HUES64 (cell line): ENCODE results near the gene IL1RAPL1.

Experiments used
- H3K27ac ChIP-seq: 2 replicates; pipeline ENCODE4 v1.7.0; 2013; ENCODE audit warnings: low read depth, low read length, inconsistent platforms
- H3K27me3 ChIP-seq: 2 replicates; pipeline ENCODE4 v1.6.1; 2013; ENCODE audit warnings: mild to moderate bottlenecking, low read length; ENCODE audit not compliant: insufficient read depth
- H3K36me3 ChIP-seq: 2 replicates; pipeline ENCODE4 v1.6.1; 2013; ENCODE audit warnings: mild to moderate bottlenecking, low read length; ENCODE audit not compliant: insufficient read depth
- H3K4me1 ChIP-seq: 2 replicates; pipeline ENCODE4 v1.6.1; 2013; ENCODE audit warnings: mild to moderate bottlenecking, low read length, moderate library complexity; ENCODE audit not compliant: insufficient read depth
- H3K4me3 ChIP-seq: 2 replicates; pipeline ENCODE4 v1.5.1; 2013; ENCODE audit warnings: mild to moderate bottlenecking, low read length, moderate library complexity
- H3K9ac ChIP-seq: 2 replicates; pipeline ENCODE4 v1.6.1; 2013; ENCODE audit warnings: mild to moderate bottlenecking, low read depth, low read length
- H3K9me3 ChIP-seq: 2 replicates; pipeline ENCODE4 v1.6.1; 2013; ENCODE audit warnings: low read depth, low read length; ENCODE audit not compliant: insufficient read depth
- WGBS: fragments of 150-250, 120-280 bp; methylation state at CpG from one replicate; pipeline ENCODE4 v1.1.7; 2013; ENCODE audit warnings: missing lambda C conversion rate; 5-methylcytosine and 5-hydroxymethylcytosine counted together

The IL1RAPL1 gene

DNA sequence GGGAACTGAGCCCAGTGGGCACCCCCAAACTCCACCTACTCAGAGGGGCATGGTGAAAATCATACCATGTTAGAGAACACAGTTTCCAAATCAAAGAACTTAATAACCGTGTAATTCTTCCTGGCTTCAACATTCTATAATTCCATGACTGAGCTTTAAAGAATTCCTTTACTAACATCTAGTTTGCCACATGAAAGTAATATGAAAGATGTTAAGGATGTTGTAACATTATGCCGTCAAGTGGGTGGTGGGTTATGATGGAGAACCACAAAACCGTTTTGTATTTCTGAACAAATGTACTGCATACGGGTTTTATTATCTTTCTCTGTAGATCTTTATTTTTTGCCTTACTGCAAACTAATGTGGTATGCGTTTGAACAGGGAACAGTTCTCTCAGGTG lies 1079.1 kb downstream of the IL1RAPL1 start:
- no peaks in the 10 kb centered on the region for H3K9me3 ChIP-seq
- H3K9ac ChIP-seq, result no peak overlapping the region
- H3K4me1 ChIP-seq, result peaks cover 4% of the 10 kb centered on the region; the same call in 1 of the 2 replicates
- H3K4me3 ChIP-seq, result no peak overlapping the region
- WGBS, result 97% methylated on average over 5 of the region's 5 CpGs
- no peaks in the 10 kb centered on the region for H3K36me3 ChIP-seq
- no peaks in the 10 kb centered on the region for H3K27me3 ChIP-seq
- H3K27ac ChIP-seq, result no peak overlapping the region

DNA sequence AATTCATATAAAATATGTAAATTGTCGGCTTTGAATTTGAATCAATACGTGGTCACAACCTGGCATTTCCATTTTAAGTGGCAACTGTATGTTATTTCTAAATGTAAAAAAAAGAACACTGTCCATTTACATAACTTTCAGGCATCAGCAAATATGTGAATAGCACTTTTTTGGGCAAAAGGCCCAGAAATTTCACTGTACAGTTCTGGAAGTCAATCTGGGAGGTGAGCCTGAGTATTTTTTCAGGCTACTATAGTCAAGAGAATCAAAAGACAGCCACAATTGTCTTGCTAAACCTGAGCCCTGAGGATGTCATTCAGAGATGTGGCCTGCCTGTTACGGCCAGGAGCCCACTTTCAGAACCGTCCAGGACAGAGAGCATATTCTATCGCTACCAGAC lies 1084.2 kb downstream of the IL1RAPL1 start:
- WGBS, result 91% methylated on average over 3 of the region's 5 CpGs
- H3K27ac ChIP-seq, result no peak overlapping the region

DNA sequence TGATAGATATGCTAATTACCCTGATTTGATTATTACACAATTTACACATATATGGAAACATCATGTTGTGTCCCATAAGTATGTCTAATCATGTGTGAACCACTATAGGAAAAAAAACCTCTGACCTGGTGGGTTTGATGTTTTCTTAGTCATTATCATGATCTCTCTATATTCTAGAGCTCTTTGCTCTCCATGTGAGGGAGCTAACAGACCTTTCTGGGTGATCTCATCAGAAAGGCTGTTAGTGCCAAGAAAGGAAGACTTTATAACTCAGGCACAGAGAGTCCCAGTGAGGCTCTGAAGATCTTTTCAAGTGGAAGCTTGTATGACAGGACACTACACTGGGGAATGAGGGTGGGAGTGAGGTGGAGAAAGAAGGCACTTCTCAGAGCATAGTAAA lies 1100.4 kb downstream of the IL1RAPL1 start:
- no peak overlapping the region for H3K4me3 ChIP-seq
- no peaks in the 10 kb centered on the region for H3K36me3 ChIP-seq
- no peak overlapping the region for H3K9ac ChIP-seq
- H3K4me1 ChIP-seq, result no peaks in the 10 kb centered on the region
- no peaks in the 10 kb centered on the region for H3K9me3 ChIP-seq
- no peaks in the 10 kb centered on the region for H3K27me3 ChIP-seq
- H3K27ac ChIP-seq, result no peak overlapping the region

More for the DNA sequence above, 1084.2 kb downstream of the IL1RAPL1 start:
- Histone ChIP-seq H3K4me1 (no peaks in the 10 kb centered on the region), H3K36me3 (no peaks in the 10 kb centered on the region), H3K9me3 (no peaks in the 10 kb centered on the region), H3K27me3 (no peaks in the 10 kb centered on the region), H3K4me3 (no peak overlapping the region), H3K9ac (no peak overlapping the region)

DNA sequence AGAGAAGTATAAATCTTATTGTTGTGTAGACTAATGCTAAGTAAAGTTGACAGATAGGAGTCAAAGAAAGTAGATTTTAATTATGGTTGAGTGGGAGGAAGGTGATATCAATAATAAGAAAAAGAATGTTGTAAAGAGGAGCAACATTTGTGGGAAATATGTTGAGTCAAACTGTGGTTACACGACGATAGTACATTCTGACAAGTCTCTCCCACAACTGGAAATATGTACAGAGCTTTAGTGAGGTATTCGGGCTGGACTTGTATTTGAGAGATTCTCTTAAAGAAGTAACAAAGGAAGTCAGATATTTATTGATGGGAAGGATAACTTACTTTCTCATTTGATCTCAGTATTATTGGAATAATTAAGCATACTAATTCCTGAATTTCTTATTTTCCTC lies 1102.8 kb downstream of the IL1RAPL1 start:
- Histone ChIP-seq H3K9me3 (no peaks in the 10 kb centered on the region), H3K4me1 (no peaks in the 10 kb centered on the region), H3K27ac (no peak overlapping the region), H3K36me3 (no peaks in the 10 kb centered on the region), H3K9ac (no peak overlapping the region), H3K27me3 (no peaks in the 10 kb centered on the region), H3K4me3 (no peak overlapping the region)
- WGBS, result 95% methylated on average over 2 of the region's 3 CpGs

DNA sequence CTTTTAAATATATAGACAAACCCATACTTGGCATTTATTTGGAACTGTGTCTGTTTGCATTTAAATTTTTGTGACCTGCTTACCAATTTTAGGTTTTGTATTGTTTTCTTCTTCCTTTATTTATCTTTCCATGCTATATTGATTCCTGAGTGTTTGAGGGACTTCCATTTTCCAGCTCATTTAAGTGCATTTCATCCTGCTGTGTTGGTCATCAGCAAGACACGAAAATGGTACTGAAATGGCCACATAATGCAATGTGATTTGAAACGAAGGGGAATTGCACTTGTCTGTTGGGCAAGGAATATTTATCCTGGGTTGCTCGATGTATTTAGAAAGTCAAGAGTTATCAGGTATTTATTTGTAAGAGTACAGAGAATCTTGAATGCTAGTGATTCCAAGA lies 1103.8 kb downstream of the IL1RAPL1 start:
- H3K9me3 ChIP-seq, result no peaks in the 10 kb centered on the region
- WGBS, result 93% methylated on average over 3 of the region's 3 CpGs
- H3K4me1 ChIP-seq, result no peaks in the 10 kb centered on the region
- no peaks in the 10 kb centered on the region for H3K36me3 ChIP-seq
- H3K27ac ChIP-seq, result no peak overlapping the region
- H3K27me3 ChIP-seq, result no peaks in the 10 kb centered on the region
- H3K9ac ChIP-seq, result no peak overlapping the region
- no peak overlapping the region for H3K4me3 ChIP-seq

DNA sequence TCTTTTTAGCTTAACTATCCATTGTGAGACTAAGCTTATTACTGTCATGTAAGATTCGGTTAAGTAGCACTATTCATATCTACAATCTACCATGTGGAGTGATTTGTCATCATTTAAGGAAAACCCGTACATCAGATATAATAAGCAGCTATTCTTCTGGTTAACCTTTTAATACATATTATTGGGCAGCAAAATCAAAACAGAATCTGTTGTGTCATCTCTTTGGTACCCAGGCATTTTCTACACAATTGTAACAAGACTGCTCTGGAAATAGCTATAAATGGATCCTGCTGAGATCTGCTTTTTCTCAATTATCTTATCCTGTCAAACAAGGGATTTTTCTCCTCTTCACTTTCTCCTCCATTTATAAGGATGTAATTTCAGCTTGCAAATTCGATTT lies 1106.7 kb downstream of the IL1RAPL1 start:
- Histone ChIP-seq H3K4me1 (no peaks in the 10 kb centered on the region), H3K9me3 (no peaks in the 10 kb centered on the region), H3K9ac (no peak overlapping the region), H3K27ac (no peak overlapping the region), H3K27me3 (no peaks in the 10 kb centered on the region), H3K4me3 (no peak overlapping the region), H3K36me3 (no peaks in the 10 kb centered on the region)
- WGBS, result 100% methylated on average over 1 of the region's 3 CpGs

DNA sequence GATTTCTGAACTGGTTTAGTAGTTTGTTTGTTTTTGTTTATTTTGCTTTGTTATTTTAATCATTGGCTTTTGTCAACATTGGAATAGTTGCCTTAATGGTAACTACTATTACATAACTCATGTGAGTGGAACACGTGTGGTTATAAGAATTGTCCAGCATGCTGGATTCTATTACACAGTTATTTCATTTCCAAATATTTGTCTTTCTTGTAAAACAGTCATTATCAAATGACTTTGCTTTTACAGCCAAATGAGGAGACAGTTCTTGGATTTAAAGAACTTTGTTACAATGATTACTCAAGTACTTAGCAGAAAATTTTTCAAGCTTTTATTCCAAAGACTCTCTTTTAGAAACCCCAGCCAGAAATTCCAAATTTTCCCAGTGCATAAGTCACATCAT lies 1112.0 kb downstream of the IL1RAPL1 start:
- H3K27ac ChIP-seq, result no peak overlapping the region
- no peaks in the 10 kb centered on the region for H3K27me3 ChIP-seq
- no peaks in the 10 kb centered on the region for H3K36me3 ChIP-seq
- no peaks in the 10 kb centered on the region for H3K9me3 ChIP-seq
- WGBS, result no CpG with 5 or more reads among the region's 1 CpG
- H3K9ac ChIP-seq, result no peak overlapping the region
- no peaks in the 10 kb centered on the region for H3K4me1 ChIP-seq
- H3K4me3 ChIP-seq, result no peak overlapping the region

DNA sequence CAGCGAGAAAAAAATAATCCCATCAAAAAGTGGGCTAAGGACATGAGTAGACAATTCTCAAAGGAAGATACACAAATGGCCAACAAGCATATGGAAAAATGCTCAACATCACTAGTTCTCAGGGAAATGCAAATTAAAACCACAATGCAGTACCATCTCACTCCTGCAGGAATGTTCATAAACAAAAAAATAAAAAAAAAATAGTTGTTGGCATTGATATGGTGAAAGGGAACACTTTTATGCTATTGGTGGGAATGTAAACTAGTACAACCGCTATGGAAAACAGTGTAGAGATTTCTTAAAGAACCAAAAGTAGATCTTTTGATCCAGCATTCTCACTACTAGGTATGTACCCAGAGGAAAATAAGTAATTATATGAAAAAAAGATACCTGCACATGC lies 1119.8 kb downstream of the IL1RAPL1 start:
- Histone ChIP-seq H3K4me3 (no peak overlapping the region), H3K4me1 (no peaks in the 10 kb centered on the region), H3K27ac (no peak overlapping the region), H3K9ac (no peak overlapping the region), H3K36me3 (no peaks in the 10 kb centered on the region), H3K9me3 (no peaks in the 10 kb centered on the region), H3K27me3 (no peaks in the 10 kb centered on the region)
- 100% methylated on average over 2 of the region's 2 CpGs for WGBS

DNA sequence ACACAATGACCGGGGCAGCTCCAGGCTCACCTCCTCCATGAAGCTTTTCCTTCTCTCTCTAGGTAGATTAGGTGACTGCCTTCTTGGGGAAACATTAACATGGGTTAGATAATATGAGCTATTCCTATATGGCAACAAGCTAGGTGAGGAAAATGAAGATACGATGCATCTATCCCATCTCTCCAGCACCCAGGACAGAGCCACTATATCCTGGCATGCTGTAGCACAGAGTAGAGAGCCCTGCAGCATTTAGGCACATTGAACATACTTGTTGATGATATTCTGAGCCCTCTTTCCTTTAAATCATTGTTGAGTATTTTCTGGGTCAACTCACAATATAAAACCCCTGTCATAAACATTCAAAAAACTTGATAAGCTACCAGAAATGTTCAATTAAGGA lies 1133.9 kb downstream of the IL1RAPL1 start:
- no peak overlapping the region for H3K9ac ChIP-seq
- H3K36me3 ChIP-seq, result no peaks in the 10 kb centered on the region
- H3K4me1 ChIP-seq, result no peaks in the 10 kb centered on the region
- no CpG with 5 or more reads among the region's 2 CpGs for WGBS
- H3K27me3 ChIP-seq, result no peaks in the 10 kb centered on the region
- H3K27ac ChIP-seq, result no peak overlapping the region
- H3K4me3 ChIP-seq, result no peak overlapping the region
- no peaks in the 10 kb centered on the region for H3K9me3 ChIP-seq

DNA sequence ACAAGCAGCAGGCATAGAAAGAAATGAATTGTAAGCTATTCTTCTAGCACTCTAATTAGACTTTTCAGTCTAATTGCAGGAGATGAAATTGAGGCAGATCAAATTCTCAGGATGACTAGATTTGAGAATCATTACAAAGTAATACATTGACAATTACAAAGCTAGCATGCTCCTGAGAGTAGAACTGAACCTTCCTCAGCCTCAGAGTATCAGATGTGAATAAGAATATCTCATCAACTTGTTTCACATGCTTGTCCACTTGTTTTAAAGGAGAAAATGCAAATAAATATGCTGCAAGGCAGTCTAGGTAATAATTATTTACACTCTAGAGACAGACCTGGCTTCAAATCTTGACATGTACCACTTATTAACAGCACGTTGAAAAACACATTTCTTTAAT lies 1137.1 kb downstream of the IL1RAPL1 start:
- no CpG with 5 or more reads among the region's 1 CpG for WGBS
- no peaks in the 10 kb centered on the region for H3K9me3 ChIP-seq

DNA sequence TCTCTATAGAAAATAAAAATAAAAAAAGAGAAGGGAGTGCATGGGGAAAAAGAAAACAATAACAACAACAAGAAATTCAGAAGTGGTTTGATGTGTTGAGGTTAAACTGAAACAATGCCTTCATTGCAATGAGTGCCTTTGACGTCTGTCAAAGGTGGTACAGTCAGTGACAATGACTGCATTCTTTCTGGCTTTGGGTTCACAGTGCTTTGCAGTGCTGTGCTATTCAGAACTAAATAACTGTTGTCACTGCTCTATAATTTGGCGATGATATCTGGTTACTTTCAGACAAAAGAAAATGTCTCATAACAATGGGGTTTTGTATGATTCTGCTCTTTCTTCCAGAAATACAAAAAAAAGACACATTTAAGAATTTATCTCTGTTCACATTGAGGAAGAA lies 1139.6 kb downstream of the IL1RAPL1 start:
- Histone ChIP-seq H3K4me3 (no peak overlapping the region), H3K27me3 (no peaks in the 10 kb centered on the region), H3K4me1 (0 out of 2 replicates have a peak, but pooled peaks cover 6% of the 10 kb centered on the region), H3K9ac (no peak overlapping the region), H3K27ac (no peak overlapping the region), H3K36me3 (no peaks in the 10 kb centered on the region), H3K9me3 (no peaks in the 10 kb centered on the region)
- WGBS, result 88% methylated on average over 1 of the region's 2 CpGs

More for the DNA sequence above, 1137.1 kb downstream of the IL1RAPL1 start:
- H3K36me3 ChIP-seq, result no peaks in the 10 kb centered on the region
- no peaks in the 10 kb centered on the region for H3K4me1 ChIP-seq
- no peak overlapping the region for H3K4me3 ChIP-seq
- H3K9ac ChIP-seq, result no peak overlapping the region
- no peaks in the 10 kb centered on the region for H3K27me3 ChIP-seq
- H3K27ac ChIP-seq, result no peak overlapping the region

DNA sequence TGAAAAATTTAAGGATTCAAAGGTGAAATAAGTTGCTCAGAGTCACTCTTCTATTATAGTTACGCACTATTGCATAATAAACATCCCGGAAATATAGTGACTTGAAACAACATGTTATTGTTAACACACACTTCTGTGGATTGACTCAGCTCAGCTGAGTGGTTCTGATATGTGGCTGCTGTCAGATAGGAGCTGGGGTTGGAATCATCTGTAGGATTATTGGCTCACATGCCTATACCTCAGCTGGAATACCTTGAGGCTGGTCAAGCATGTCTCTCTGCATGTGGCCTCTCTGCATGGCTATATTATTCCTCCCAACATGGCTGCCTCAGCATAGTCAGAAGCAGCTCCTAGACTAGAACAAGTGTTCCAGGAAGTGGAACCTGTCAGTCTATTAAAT lies 1141.4 kb downstream of the IL1RAPL1 start:
- H3K9ac ChIP-seq, result no peak overlapping the region
- no CpG with 5 or more reads among the region's 2 CpGs for WGBS
- H3K9me3 ChIP-seq, result no peaks in the 10 kb centered on the region
- H3K27ac ChIP-seq, result no peak overlapping the region
- H3K27me3 ChIP-seq, result no peaks in the 10 kb centered on the region
- H3K4me1 ChIP-seq, result 0 out of 2 replicates have a peak, but pooled peaks cover 7% of the 10 kb centered on the region
- no peaks in the 10 kb centered on the region for H3K36me3 ChIP-seq
- no peak overlapping the region for H3K4me3 ChIP-seq
